Prostate gland (tissue), 2 donors: ENCODE data around the gene VPS8. TPM values are rescaled to one million over a fixed set of nuclear protein-coding genes. Genes with fewer than 3 reads are reported as not detected.

Source experiments
- DNase-seq: peaks from one replicate; pipeline ENCODE4 v3.0.0-alpha.2; 2019; ENCODE audit warnings: low spot score
- H3K27ac ChIP-seq, 2 donors: fragments of 200-600 bp; sonication (generic); 2 replicates each; pipeline ENCODE4 v1.5.1; 2017 to 2019
- H3K27me3 ChIP-seq: fragments of 200-600 bp; sonication (generic); replicated peaks from 2 replicates; pipeline ENCODE4 v1.5.1; 2019; ENCODE audit not compliant: insufficient read depth
- H3K36me3 ChIP-seq, 2 donors: fragments of 200-600 bp; sonication (generic); 1 replicate in 1 of 2; 2 replicates in 1 of 2; pipeline versions ENCODE4 v1.5.1 to v1.8.1; 2017 to 2019
- H3K4me1 ChIP-seq: fragments of 200-600 bp; sonication (generic); replicated peaks from 2 replicates; pipeline ENCODE4 v1.5.1; 2019
- H3K4me3 ChIP-seq, 2 donors: fragments of 200-600 bp; sonication (generic); 2 replicates each; pipeline ENCODE4 v1.5.1; 2017 to 2019
- H3K9me3 ChIP-seq: fragments of 200-600 bp; sonication (generic); 2 replicates; pipeline ENCODE4 v1.5.1; 2017
- CTCF ChIP-seq, 4 experiments: fragments of 200-600 bp in 2 of 4; fragments of 450-650 bp in 2 of 4; sonication (generic) in 2 of 4; IDR thresholded peaks; 1 replicate in 3 of 4; 2 replicates in 1 of 4; pipeline ENCODE4 v1.5.1; 2016 to 2019; ENCODE audit warnings: antibody characterized with exemption in 4 of 4, mild to moderate bottlenecking in 2 of 4, moderate library complexity in 2 of 4
- POLR2A ChIP-seq: fragments of 450-650 bp; IDR thresholded peaks from one replicate; pipeline ENCODE4 v1.6.1; 2016; ENCODE audit warnings: antibody characterized with exemption, mild to moderate bottlenecking
- POLR2AphosphoS5 ChIP-seq: sonication (generic); formaldehyde crosslinking; IDR thresholded peaks from one replicate; pipeline ENCODE4 v1.6.1; 2017; ENCODE audit warnings: antibody characterized with exemption
- WGBS: methylation state at CpG from one replicate; pipeline ENCODE4 v1.1.5; 2018; 5-methylcytosine and 5-hydroxymethylcytosine counted together
- intact Hi-C: fragments of 100-400 bp; cut with DNase I; formaldehyde crosslinking; loops from one replicate; pipeline ENCODE4 v1.14.2; 2022
- total RNA-seq, 2 donors: library from RNA; depleted of rRNA; stranded (reverse); fragments of >200 nt; gene quantifications; one replicate each; pipeline ENCODE4 v1.1.0, GENCODE V29; 2016

The VPS8 gene
- total RNA-seq, 2 donors from 2014 or later = 36.7 to 70.6 TPM

GRCh38 chr3:184778426-184779332, 33.3 kb upstream of the VPS8 start:
- intact Hi-C loops = loop anchor here (5.0 to 10.0 kb wide), 2 partner anchors 46 to 64 kb away; partner anchors contain the start of gene MAGEF1
- TF ChIP-seq POLR2A = no peak
- no peak for TF ChIP-seq POLR2AphosphoS5
- TF ChIP-seq CTCF (IDR thresholded peaks at IDR 0.05) = no peak
- WGBS = 66% methylated on average over 26 of the region's 26 CpGs
- Histone ChIP-seq H3K4me3 (no peak overlapping the region), H3K9me3 (no peaks in the 10 kb centered on the region), H3K36me3 (no peaks in the 10 kb centered on the region), H3K27ac (no peak overlapping the region), H3K27me3 (no peaks in the 10 kb centered on the region), H3K4me1 (no peaks in the 10 kb centered on the region)
- DNase-seq = no peak

GRCh38 chr3:184780981-184781515, 30.9 kb upstream of the VPS8 start:
- no peak for TF ChIP-seq POLR2AphosphoS5
- TF ChIP-seq CTCF (IDR thresholded peaks at IDR 0.05) = no peak
- TF ChIP-seq POLR2A = no peak
- 83% methylated on average over 6 of the region's 6 CpGs for WGBS
- Histone ChIP-seq H3K27me3 (no peaks in the 10 kb centered on the region), H3K4me1 (no peaks in the 10 kb centered on the region), H3K9me3 (no peaks in the 10 kb centered on the region), H3K27ac (no peak overlapping the region), H3K36me3 (no peaks in the 10 kb centered on the region), H3K4me3 (no peak overlapping the region)
- intact Hi-C loops = no loop called here
- no peak for DNase-seq

- no peak overlapping the region for H3K4me3 ChIP-seq
- TF ChIP-seq POLR2AphosphoS5 = no peak
- TF ChIP-seq POLR2A = no peak
- no peak for TF ChIP-seq CTCF (IDR thresholded peaks at IDR 0.05)
- WGBS = 81% methylated on average over 4 of the region's 4 CpGs
- H3K9me3 ChIP-seq = no peaks in the 10 kb centered on the region
- H3K36me3 ChIP-seq = no peaks in the 10 kb centered on the region
- DNase-seq = no peak
- intact Hi-C loops = no loop called here
- no peaks in the 10 kb centered on the region for H3K27me3 ChIP-seq
- H3K4me1 ChIP-seq = no peaks in the 10 kb centered on the region
- no peak overlapping the region for H3K27ac ChIP-seq
Observed at GRCh38 chr3:184781801-184782200, 30.2 kb upstream of the VPS8 start.

GRCh38 chr3:184783319-184783718, 28.6 kb upstream of the VPS8 start:
- WGBS = 95% methylated on average over 7 of the region's 7 CpGs
- Histone ChIP-seq H3K27ac (no peak overlapping the region), H3K4me1 (no peaks in the 10 kb centered on the region), H3K9me3 (no peaks in the 10 kb centered on the region), H3K36me3 (no peaks in the 10 kb centered on the region), H3K4me3 (no peak overlapping the region), H3K27me3 (no peaks in the 10 kb centered on the region)
- TF ChIP-seq CTCF (IDR thresholded peaks at IDR 0.05) = no peak
- TF ChIP-seq POLR2A = no peak
- no peak for TF ChIP-seq POLR2AphosphoS5
- intact Hi-C loops = no loop called here
- DNase-seq = no peak
